Measurements from ENCODE around the gene KDSR.

- TF ChIP-seq POLR2AphosphoS5 (IDR thresholded peaks at IDR 0.05; ENCODE audit: control insufficient read depth, insufficient read depth, low read depth, low read length) (no peak), CTCF (IDR thresholded peaks at IDR 0.05 in 2 of 3, conservative IDR thresholded peaks at IDR 0.05 in 1 of 3; ENCODE audit: insufficient read depth in 2 of 3, low read depth in 1 of 3, low read length in 3 of 3) (no peak)
These were observed 6.2 kb upstream of the KDSR start for GRCh38 chr18:63373161-63373560.
